ENCODE results near the gene CSTF1.

CSTF1 gene

GRCh38 chr20:56422824-56423189 lies 30.4 kb downstream of the CSTF1 start:
- H3K9me3 ChIP-seq (ENCODE audit: severe bottlenecking), result no peaks in the 10 kb centered on the region
- peaks cover 58% of the 10 kb centered on the region for H3K27me3 ChIP-seq (ENCODE audit: insufficient read depth, low read depth, severe bottlenecking)
- DNase-seq, result no peak
- no peaks in the 10 kb centered on the region for H3K36me3 ChIP-seq
- no peak overlapping the region for H3K4me3 ChIP-seq (ENCODE audit: low read depth, low read length)
- H3K27ac ChIP-seq, result no peak overlapping the region
- TF ChIP-seq, protein P1, sequence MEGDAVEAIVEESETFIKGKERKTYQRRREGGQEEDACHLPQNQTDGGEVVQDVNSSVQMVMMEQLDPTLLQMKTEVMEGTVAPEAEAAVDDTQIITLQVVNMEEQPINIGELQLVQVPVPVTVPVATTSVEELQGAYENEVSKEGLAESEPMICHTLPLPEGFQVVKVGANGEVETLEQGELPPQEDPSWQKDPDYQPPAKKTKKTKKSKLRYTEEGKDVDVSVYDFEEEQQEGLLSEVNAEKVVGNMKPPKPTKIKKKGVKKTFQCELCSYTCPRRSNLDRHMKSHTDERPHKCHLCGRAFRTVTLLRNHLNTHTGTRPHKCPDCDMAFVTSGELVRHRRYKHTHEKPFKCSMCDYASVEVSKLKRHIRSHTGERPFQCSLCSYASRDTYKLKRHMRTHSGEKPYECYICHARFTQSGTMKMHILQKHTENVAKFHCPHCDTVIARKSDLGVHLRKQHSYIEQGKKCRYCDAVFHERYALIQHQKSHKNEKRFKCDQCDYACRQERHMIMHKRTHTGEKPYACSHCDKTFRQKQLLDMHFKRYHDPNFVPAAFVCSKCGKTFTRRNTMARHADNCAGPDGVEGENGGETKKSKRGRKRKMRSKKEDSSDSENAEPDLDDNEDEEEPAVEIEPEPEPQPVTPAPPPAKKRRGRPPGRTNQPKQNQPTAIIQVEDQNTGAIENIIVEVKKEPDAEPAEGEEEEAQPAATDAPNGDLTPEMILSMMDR (IDR thresholded peaks at IDR 0.05; ENCODE audit: low read depth, low read length), result no peak

DNA sequence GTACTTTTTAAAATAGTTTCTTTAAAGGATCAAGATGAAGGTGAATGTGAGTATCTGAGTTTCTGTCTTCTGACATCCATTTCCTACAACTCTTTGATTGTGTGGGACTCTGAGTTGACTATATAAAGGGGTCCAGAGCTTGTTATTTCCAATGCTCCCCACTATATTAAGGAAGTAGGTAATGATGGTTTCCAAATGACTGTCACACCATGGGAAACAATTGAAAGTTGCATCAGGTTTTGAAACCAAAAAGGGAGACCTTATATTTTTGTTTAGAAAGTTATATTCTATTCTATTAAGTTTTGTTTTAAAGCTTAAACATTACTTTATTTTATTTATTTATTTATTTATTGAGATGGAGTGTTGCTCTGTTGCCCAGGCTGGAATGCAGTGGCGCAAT lies 30.8 kb downstream of the CSTF1 start:
- no peak for DNase-seq
- Histone ChIP-seq H3K27ac (no peak overlapping the region), H3K36me3 (no peaks in the 10 kb centered on the region), H3K4me3 (ENCODE audit: low read depth, low read length) (no peak overlapping the region), H3K9me3 (ENCODE audit: severe bottlenecking) (no peaks in the 10 kb centered on the region), H3K27me3 (ENCODE audit: insufficient read depth, low read depth, severe bottlenecking) (peaks cover 62% of the 10 kb centered on the region)
- TF ChIP-seq, protein P1 (IDR thresholded peaks at IDR 0.05; ENCODE audit: low read depth, low read length), result no peak

DNA sequence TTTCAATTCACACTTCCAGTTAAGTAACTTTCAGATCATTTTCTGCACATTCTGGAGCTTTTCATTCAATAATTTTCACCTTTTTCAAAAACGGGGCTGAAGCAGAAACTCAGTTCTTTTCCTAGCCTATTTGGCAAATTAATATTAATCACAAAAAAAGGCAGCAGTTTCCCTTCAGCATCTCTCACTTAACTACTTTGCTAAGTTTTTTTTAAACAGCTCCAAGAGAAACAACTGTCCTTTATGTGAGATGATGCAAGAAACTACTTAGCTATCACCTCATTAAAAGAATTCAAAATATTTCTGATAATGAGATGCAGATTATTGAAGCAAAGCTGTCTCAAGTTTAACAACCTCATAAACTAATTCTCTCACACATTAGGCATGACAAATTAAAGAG lies 31.4 kb downstream of the CSTF1 start:
- Histone ChIP-seq H3K9me3 (ENCODE audit: severe bottlenecking) (no peaks in the 10 kb centered on the region), H3K4me3 (ENCODE audit: low read depth, low read length) (no peak overlapping the region), H3K27ac (no peak overlapping the region), H3K36me3 (no peaks in the 10 kb centered on the region), H3K27me3 (ENCODE audit: insufficient read depth, low read depth, severe bottlenecking) (peaks cover 67% of the 10 kb centered on the region)
- TF ChIP-seq, protein P1 (IDR thresholded peaks at IDR 0.05; ENCODE audit: low read depth, low read length), result no peak
- no peak for DNase-seq

GRCh38 chr20:56424931-56425330 lies 32.5 kb downstream of the CSTF1 start:
- DNase-seq, result no peak
- no peaks in the 10 kb centered on the region for H3K36me3 ChIP-seq
- H3K4me3 ChIP-seq (ENCODE audit: low read depth, low read length), result no peak overlapping the region
- TF ChIP-seq, protein P1 (IDR thresholded peaks at IDR 0.05; ENCODE audit: low read depth, low read length), result no peak
- H3K27ac ChIP-seq, result no peak overlapping the region
- no peaks in the 10 kb centered on the region for H3K9me3 ChIP-seq (ENCODE audit: severe bottlenecking)
- peaks cover 77% of the 10 kb centered on the region for H3K27me3 ChIP-seq (ENCODE audit: insufficient read depth, low read depth, severe bottlenecking)

- no peak overlapping the region for H3K4me3 ChIP-seq (ENCODE audit: low read depth, low read length)
- H3K9me3 ChIP-seq (ENCODE audit: severe bottlenecking), result no peaks in the 10 kb centered on the region
- H3K27me3 ChIP-seq (ENCODE audit: insufficient read depth, low read depth, severe bottlenecking), result peaks cover 83% of the 10 kb centered on the region
- DNase-seq, result no peak
- H3K36me3 ChIP-seq, result no peaks in the 10 kb centered on the region
- TF ChIP-seq, protein P1 (IDR thresholded peaks at IDR 0.05; ENCODE audit: low read depth, low read length), result no peak
- no peak overlapping the region for H3K27ac ChIP-seq
These were observed 33.6 kb downstream of the CSTF1 start for GRCh38 chr20:56426026-56426425.

- H3K9me3 ChIP-seq (ENCODE audit: severe bottlenecking), result no peaks in the 10 kb centered on the region
- TF ChIP-seq, protein P1 (IDR thresholded peaks at IDR 0.05; ENCODE audit: low read depth, low read length), result no peak
- no peak for DNase-seq
- H3K27ac ChIP-seq, result no peak overlapping the region
- no peaks in the 10 kb centered on the region for H3K36me3 ChIP-seq
- H3K27me3 ChIP-seq (ENCODE audit: insufficient read depth, low read depth, severe bottlenecking), result peaks cover 85% of the 10 kb centered on the region
- H3K4me3 ChIP-seq (ENCODE audit: low read depth, low read length), result no peak overlapping the region
These were observed 34.5 kb downstream of the CSTF1 start for GRCh38 chr20:56426926-56427325.

All from WERI-Rb-1 (cell line).